HL-60 (cell line): ENCODE data around the gene TRMU.

ENCODE experiments used
- DNase-seq, 2 experiments: peaks; one replicate each; pipeline ENCODE4 v3.0.0-alpha.2; 2010 to 2020; ENCODE audit warnings: low read depth in 1 of 2, low spot score in 1 of 2
- H3K27ac ChIP-seq: fragments of 250-450 bp; sonication (Bioruptor Pico); replicated peaks from 2 replicates; pipeline ENCODE4 v1.5.1; 2020; ENCODE audit warnings: mild to moderate bottlenecking, moderate library complexity
- H3K27me3 ChIP-seq: fragments of 250-450 bp; sonication (Bioruptor Pico); 2 replicates; pipeline ENCODE4 v1.5.1; 2021; ENCODE audit warnings: mild to moderate bottlenecking, moderate library complexity; ENCODE audit not compliant: insufficient read depth, poor library complexity, severe bottlenecking
- H3K4me3 ChIP-seq: replicated peaks from 2 replicates; pipeline ENCODE4 v1.5.1; 2011; ENCODE audit warnings: mild to moderate bottlenecking, control low read depth, low read length; ENCODE audit not compliant: insufficient read depth
- CTCF ChIP-seq: IDR thresholded peaks from one replicate; pipeline ENCODE4 v1.5.1; 2011; ENCODE audit warnings: low read length, control low read depth, inconsistent platforms; ENCODE audit not compliant: insufficient read depth
- GABPA ChIP-seq: IDR thresholded peaks from 2 replicates; pipeline ENCODE4 v1.6.1; 2012; ENCODE audit warnings: low read depth
- POLR2AphosphoS5 ChIP-seq: IDR thresholded peaks from 2 replicates; pipeline ENCODE4 v1.6.1; 2012; ENCODE audit warnings: low read depth
- REST ChIP-seq: IDR thresholded peaks from 2 replicates; pipeline ENCODE4 v1.6.1; 2012; ENCODE audit warnings: low read depth; ENCODE audit not compliant: insufficient replicate concordance
- SPI1 ChIP-seq: IDR thresholded peaks from 2 replicates; pipeline ENCODE4 v1.6.1; 2012; ENCODE audit warnings: low read depth, mild to moderate bottlenecking, borderline replicate concordance

TRMU gene

GRCh38 chr22:46397514-46397913, 62.0 kb downstream of the TRMU start:
- Histone ChIP-seq H3K4me3 (no peak overlapping the region), H3K27ac (no peak overlapping the region), H3K27me3 (no peaks in the 10 kb centered on the region)
- DNase-seq = no peak
- TF ChIP-seq POLR2AphosphoS5 (no peak), REST (no peak), CTCF (no peak), GABPA (no peak), SPI1 (no peak)

- H3K4me3 ChIP-seq = no peak overlapping the region
- H3K27me3 ChIP-seq = no peaks in the 10 kb centered on the region
- TF ChIP-seq GABPA (no peak), REST (no peak), POLR2AphosphoS5 (no peak), CTCF (no peak), SPI1 (no peak)
- no peak overlapping the region for H3K27ac ChIP-seq
- DNase-seq = no peak
Observed at GRCh38 chr22:46397951-46398350, 62.4 kb downstream of the TRMU start.

GRCh38 chr22:46399251-46400024, 63.9 kb downstream of the TRMU start:
- Histone ChIP-seq H3K4me3 (no peak overlapping the region), H3K27me3 (no peaks in the 10 kb centered on the region), H3K27ac (no peak overlapping the region)
- DNase-seq = no peak
- TF ChIP-seq GABPA (no peak), SPI1 (no peak), POLR2AphosphoS5 (no peak), CTCF (no peak), REST (no peak)
